Fibroblast of skin of back (primary cell): ENCODE data around the gene RAB40B.

Source experiments
- DNase-seq: peaks from one replicate; pipeline ENCODE4 v3.0.0-alpha.2; 2013

The RAB40B gene

GRCh38 chr17:82716203-82717010 is 17.9 kb upstream of the RAB40B start, which contains the start of gene FN3KRP:
Gene FN3KRP, plus strand, starts transcription at chr17:82716706. Its CDS starts 50 bp downstream, at chr17:82716756.
- DNase-seq: peak; percentile 91

GRCh38 chr17:82713071-82713723 is 14.7 kb upstream of the RAB40B start:
- no peak for DNase-seq

GRCh38 chr17:82710499-82711232 is 12.2 kb upstream of the RAB40B start:
- no peak for DNase-seq

GRCh38 chr17:82709676-82710498 is 11.4 kb upstream of the RAB40B start:
- no peak for DNase-seq

GRCh38 chr17:82709024-82709675 is 10.7 kb upstream of the RAB40B start:
- DNase-seq: no peak

GRCh38 chr17:82705756-82706155 is 7.3 kb upstream of the RAB40B start:
- DNase-seq: no peak

GRCh38 chr17:82704886-82705285 is 6.4 kb upstream of the RAB40B start:
- no peak for DNase-seq

GRCh38 chr17:82703935-82704865 is 5.7 kb upstream of the RAB40B start:
- DNase-seq: no peak

GRCh38 chr17:82703036-82703745 is 4.7 kb upstream of the RAB40B start:
- no peak for DNase-seq

GRCh38 chr17:82702231-82702927 is 3.9 kb upstream of the RAB40B start:
- DNase-seq: peak; percentile 56

GRCh38 chr17:82699551-82699950 is 1.1 kb upstream of the RAB40B start:
- no peak for DNase-seq

- DNase-seq: peak; percentile 23
Measured at GRCh38 chr17:82698974-82699442, 510 bp upstream of the RAB40B start.

GRCh38 chr17:82697808-82698064 is 762 bp downstream of the RAB40B start:
- no peak for DNase-seq

GRCh38 chr17:82696916-82697807 is 1.3 kb downstream of the RAB40B start:
- DNase-seq: no peak

- DNase-seq: no peak
Measured at GRCh38 chr17:82696259-82696658, 2.2 kb downstream of the RAB40B start.

- no peak for DNase-seq
Measured at GRCh38 chr17:82694647-82695046, 3.9 kb downstream of the RAB40B start.

- no peak for DNase-seq
Measured at GRCh38 chr17:82693168-82693867, 5.2 kb downstream of the RAB40B start.

- no peak for DNase-seq
Measured at GRCh38 chr17:82692268-82692667, 6.2 kb downstream of the RAB40B start.
